GM19397 (cell line): ENCODE results near the gene KIAA0513.

ENCODE experiments used
- ATAC-seq: cut with Tn5 transposase; IDR thresholded peaks from one replicate; pipeline ENCODE4 v1.9.1; 2021; ENCODE audit warnings: mild to moderate bottlenecking, moderate library complexity; ENCODE audit not compliant: unreplicated experiment

The KIAA0513 gene

DNA sequence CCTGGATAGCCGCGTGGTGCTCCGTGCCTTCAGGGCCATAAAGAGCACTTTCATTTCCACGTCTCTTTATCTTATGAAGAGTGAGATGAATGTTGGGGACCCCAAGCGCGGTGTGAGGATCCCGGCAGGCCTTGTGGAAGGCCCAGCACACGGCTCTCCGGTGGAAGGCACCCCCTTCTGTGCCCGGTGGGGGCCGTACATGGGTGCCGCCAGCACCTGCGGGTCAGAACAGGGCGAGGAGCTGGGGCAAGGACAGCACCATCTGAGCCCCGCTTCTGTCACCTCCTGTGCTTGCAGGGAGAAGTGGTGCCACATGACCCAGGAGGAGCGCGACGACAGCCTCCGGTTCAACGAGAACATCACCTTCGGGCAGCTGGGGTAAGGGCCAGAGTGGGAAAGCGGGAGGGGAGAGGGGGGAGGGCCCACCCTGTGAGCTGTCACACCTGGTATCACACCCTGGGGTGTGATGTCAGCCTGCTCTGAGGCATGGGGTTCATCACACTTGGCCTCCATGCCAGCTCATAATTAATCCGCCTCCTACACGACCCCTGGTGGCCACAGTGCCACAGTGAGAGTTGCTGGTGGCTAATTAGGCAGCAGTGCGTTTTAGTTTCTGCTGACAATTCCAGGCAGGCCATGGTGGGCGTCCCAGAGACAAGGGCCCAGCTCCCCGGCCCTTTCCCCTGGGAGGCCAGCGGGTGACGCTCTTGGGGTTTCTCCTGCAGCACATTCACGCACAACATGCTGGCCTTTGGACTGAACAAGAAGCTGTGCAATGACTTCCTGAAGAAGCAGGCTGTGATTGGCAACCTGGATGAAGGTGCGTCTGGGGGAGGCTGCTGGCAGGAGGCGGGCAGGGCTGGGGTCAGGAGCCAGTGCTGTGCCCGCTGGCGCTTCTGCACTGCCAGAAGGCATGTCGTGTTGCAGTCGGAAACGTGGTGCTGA is 59.0 kb downstream of the KIAA0513 start:
- ATAC-seq = no peak

GRCh38 chr16:85087899-85088569 is 60.4 kb downstream of the KIAA0513 start:
- ATAC-seq = no peak

- ATAC-seq = no peak
These were observed 61.1 kb downstream of the KIAA0513 start for GRCh38 chr16:85088570-85089199.

GRCh38 chr16:85089525-85089924 is 61.9 kb downstream of the KIAA0513 start:
- ATAC-seq = no peak

DNA sequence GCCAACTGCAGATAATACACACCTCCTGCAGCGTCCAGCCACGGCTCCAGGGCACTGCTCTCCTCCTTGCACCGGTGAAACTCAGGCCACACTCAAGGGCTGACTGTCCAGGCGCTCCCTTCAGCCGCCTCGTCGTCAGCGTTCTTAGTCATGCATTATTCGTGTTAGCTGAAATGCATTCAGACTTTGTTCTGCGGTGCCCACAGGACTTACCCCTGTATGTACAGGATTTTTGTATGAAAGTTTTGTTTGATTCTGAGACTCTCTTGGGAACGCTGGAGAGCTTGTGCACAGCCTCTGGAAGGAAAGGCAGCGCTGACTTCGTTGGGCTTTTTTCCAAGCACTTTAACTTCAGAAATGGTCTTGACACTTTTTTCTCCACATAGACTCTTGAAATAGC is 62.6 kb downstream of the KIAA0513 start:
- ATAC-seq = no peak

DNA sequence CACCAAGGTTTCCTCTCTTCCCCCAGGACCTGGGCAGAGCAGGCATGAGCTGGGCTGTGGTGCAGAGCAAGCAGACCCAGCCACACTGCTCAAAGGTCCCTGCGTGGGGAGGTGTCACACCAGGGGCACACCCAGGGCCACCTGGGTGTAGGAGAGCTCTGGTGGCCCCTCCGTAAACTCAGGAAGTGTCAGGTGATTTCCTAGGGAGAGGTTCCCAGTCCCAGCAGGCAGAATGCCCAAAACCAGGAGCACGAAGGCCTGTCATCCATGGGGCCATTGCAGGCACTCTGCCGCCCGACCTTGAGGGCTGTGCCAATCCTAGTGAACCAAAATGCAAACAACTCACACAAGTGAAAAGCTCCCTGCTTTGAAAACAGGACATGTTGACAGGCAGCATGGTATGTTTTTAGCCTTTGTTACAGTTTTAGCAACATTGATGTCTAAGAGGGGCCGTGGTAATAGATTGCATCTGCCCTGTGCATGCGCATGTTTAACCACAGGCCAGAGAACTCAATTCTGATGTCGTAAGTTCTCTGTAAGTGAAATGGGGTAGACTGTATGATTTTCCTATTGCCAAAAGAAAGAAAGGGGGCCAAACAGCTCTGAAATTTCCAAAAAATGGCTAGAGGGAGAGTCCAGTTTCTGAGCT is 63.4 kb downstream of the KIAA0513 start:
- ATAC-seq = no peak

GRCh38 chr16:85091522-85091910 is 63.9 kb downstream of the KIAA0513 start:
- no peak for ATAC-seq

DNA sequence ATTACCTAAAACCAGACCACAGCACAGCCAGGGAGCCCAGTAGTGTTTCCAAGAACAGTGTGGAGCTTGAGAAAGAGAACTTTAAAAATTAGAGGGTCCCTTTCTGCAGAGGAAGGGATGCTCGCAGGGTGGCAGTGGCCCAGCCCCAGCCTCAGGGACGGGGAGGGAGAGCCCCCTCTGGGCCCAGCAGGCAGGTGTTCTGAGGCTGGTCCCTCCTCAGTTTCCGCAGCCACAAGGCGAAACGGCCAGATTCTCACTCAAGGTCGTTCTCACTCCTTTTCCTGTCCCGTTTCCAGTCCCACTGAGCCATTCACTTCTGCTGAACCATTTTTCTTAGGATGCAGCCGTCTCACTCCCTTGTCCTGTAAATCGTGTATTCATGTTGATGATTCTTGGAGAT is 64.7 kb downstream of the KIAA0513 start:
- ATAC-seq = no peak

DNA sequence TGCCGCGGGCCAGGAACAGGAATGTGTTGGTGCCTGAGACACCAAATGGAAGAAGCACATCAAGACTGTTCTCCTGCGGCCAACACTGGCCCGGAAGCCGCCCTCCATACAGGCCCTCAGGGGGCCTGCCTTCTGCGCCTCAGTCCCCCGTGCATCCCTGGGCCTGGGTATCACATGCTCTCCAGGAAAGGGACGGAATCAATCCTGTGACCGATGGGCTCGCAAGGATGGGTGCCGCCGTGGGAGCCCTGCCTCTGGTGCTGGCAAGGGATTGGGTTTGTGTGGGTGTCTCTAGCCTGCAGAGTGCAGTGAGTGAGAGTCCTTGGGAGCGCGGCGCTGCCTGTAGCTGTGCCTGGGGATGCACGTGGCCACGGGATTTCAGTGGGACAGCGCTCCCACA is 65.3 kb downstream of the KIAA0513 start:
- ATAC-seq = no peak

DNA sequence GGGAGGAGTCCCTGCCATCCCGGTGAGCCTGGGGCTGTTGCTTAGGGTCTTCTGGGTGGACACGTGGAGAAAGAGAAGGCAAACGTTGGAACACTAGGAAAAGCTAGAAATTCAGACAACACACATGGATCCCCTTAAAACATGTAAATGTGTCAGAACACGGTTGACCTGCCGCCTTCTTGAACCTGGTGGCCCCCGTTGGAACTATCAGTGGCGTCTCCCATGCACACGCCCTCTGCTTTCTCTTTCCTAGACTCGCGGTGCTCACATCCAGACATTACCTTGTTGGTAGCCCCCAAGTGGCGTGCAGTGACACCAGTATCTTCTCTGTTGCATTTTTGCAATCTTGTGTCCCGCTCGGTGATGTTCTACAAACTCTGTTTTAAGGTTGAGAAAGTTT is 66.1 kb downstream of the KIAA0513 start:
- no peak for ATAC-seq

DNA sequence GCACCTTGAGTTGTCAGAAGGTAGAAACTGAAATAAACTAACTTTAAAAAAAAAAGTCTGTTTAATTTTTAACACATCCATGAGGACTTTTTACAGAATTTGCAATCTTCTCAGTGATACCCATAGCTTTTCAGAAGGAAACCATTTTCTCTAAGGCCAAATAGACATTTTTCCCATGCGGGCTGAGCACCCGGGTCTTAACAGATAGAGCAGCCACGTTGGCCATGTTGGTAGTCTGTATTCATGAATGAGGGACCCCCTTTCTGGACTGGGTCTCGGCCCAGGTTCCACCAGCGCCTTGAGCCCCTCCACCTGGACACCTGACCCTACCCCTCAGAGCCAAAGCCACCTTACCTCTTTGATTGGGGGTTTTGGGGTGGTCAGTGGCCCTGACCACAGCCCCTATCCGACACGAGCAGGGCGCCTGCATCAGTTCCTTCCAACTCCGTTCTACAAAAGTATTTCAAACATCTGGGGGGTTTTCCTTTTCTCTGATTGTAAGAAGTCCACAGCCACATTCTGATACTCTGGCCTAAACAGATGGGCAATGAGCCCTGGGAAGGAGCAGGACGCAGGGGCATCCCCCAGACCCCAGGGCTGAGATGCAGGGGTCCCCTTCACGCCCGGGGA is 66.7 kb downstream of the KIAA0513 start:
- no peak for ATAC-seq

DNA sequence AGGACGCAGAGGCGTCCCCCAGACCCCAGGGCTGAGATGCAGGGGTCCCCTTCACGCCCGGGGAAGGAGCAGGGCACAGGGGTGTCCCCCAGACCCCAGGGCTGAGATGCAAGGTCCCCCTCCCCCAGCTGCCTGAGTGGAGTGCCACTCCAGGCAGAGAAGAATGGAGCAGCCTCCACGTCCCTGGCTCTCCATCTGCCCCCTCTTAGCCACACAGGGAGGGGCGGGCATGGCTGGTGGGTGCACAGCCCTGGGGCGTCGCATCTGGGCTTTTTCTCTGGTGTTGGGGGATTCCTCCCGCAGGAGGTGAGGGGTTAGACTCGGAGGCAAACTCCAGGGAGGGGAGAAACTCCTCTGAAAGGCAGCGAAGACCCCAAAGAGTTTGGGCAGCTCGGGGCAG is 67.2 kb downstream of the KIAA0513 start:
- ATAC-seq = no peak

- ATAC-seq = no peak
These were observed 69.3 kb downstream of the KIAA0513 start for GRCh38 chr16:85096921-85097320.

DNA sequence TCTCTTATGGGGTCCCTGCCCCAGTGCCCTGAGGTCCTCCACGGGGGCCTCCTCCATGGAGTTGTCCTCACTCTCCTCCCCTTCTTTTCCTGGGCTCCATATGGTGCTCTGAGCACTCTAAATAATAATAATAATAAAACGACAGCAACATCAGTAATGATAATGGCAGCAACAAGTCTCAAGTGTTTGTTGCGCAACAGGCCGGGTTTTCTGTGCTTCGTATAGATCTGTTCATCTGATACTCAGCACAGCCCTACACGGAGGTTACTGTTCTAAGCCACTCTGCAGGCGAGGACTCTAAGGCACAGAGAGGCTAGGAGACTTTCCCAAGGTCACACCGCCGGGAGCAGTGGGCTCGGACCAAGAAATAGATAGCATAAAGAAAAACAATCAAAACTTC is 71.0 kb downstream of the KIAA0513 start:
- ATAC-seq = no peak

DNA sequence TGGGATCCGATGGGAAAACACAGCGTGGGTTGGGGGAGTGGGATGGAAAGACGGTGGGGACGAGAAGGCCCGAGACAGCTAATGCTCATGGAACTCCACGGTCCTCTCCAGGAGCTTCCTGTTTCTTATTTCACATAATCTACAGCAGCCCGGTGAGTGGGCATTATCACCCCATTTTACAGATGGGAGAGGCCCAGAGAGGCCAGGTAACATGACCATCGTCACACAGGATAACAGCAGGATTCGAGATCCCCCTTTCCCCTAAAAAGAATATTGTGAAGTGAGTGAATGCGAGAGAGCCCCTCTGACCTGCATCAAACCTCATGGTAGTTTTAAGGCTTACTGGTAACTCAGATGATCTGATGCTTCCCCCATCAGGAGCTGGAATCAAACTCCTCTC is 72.7 kb downstream of the KIAA0513 start:
- ATAC-seq = no peak

DNA sequence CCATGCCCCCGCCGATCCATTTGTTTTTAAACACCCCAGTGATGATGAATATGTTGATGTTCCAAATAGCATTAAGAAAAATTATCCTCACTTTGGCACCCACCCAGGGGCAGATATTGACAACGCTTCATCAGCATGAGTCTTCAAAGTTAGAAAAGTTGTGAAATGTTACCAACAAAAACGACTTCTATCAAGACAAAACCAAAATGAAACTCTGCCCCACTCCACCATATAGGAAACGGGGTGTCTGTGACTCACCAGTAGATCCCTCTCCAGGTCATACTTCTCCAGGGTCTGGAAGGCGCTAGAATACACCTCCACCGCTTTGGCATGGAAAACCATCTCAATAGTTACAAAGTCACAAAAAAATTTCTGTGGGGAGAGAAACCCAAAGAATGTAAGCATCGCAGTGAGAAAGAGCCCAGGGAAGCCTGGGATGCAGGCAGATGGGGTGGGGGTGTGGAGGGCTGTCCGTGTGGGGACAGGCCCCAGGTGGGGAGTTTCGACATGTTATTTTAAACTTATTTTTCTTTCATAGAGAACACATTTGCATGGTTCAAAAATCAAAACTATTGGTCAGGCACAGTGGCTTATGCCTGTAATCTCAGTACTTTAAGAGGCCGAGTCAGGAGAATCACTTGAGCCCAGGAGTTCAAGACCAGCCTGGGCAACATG is 74.5 kb downstream of the KIAA0513 start:
- ATAC-seq = no peak

DNA sequence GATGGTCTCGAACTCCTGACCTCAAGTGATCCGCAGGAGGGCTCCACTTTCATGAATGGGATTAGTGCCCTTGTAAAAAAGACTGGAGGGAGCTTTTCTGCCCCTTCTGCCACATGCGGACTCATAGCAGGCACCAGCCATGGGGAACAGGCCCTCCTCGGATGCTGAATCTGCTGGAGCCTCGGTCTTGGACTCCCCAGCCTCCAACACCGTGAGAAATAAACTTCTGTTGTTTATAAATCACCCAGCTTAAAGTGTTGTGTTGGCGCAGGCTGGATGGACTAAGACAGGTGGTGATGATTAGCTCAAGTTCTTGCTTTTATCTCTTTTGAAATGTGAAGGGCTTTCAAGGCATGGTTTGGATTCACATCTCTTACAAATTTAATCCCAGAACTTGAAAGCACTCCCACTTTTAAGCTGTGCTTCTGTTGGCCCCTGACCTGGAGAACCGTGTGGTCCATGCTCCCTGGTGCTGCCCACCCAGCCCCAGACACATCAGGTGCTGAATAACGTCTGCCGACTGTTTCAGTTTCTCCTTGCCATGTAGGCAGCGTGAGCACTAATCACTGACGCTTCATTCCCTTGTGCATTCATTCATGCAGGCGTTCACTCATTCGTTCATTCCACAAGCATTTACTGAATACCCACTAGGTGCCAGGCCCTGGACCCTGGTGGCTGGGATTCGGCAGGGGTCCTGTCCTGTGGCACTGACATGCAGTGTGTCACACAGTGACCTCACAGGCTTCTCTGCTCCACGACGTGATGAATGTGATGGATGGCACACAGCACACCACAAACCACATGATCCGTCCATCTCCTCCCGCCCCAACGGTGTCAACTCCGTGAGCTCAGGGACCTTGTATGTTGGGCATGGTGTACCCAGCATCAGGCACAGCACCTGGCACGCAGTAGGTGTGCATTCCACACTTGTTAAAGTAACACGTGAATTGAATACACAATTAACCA is 75.8 kb downstream of the KIAA0513 start:
- ATAC-seq = no peak

- ATAC-seq = no peak
These were observed 76.6 kb downstream of the KIAA0513 start for GRCh38 chr16:85104147-85104546.

- ATAC-seq = no peak
These were observed 77.3 kb downstream of the KIAA0513 start for GRCh38 chr16:85104821-85105391.
